Measurements from ENCODE around the gene MALRD1.

The MALRD1 gene

GRCh38 chr10:19570120-19570519 is 521.5 kb downstream of the MALRD1 start:
- no peak for TF ChIP-seq CTCF (IDR thresholded peaks at IDR 0.05; ENCODE audit: low read depth, low read length)
- H3K9me3 ChIP-seq (ENCODE audit: severe bottlenecking): no peaks in the 10 kb centered on the region
- no peaks in the 10 kb centered on the region for H3K27me3 ChIP-seq (ENCODE audit: insufficient read depth, low read depth, severe bottlenecking)
- no peak overlapping the region for H3K4me3 ChIP-seq (ENCODE audit: low read depth, low read length)
- DNase-seq: no peak
- no peaks in the 10 kb centered on the region for H3K36me3 ChIP-seq
- H3K27ac ChIP-seq: no peak overlapping the region

GRCh38 chr10:19570991-19571390 is 522.4 kb downstream of the MALRD1 start:
- H3K27ac ChIP-seq: no peak overlapping the region
- no peak for DNase-seq

GRCh38 chr10:19572056-19572455 is 523.5 kb downstream of the MALRD1 start:
- DNase-seq: no peak
- no peak overlapping the region for H3K4me3 ChIP-seq (ENCODE audit: low read depth, low read length)
- no peak overlapping the region for H3K27ac ChIP-seq
- no peaks in the 10 kb centered on the region for H3K27me3 ChIP-seq (ENCODE audit: insufficient read depth, low read depth, severe bottlenecking)
- no peaks in the 10 kb centered on the region for H3K36me3 ChIP-seq
- H3K9me3 ChIP-seq (ENCODE audit: severe bottlenecking): no peaks in the 10 kb centered on the region
- no peak for TF ChIP-seq CTCF (IDR thresholded peaks at IDR 0.05; ENCODE audit: low read depth, low read length)

More at GRCh38 chr10:19570991-19571390, 522.4 kb downstream of the MALRD1 start:
- Histone ChIP-seq H3K36me3 (no peaks in the 10 kb centered on the region), H3K27me3 (ENCODE audit: insufficient read depth, low read depth, severe bottlenecking) (no peaks in the 10 kb centered on the region), H3K4me3 (ENCODE audit: low read depth, low read length) (no peak overlapping the region), H3K9me3 (ENCODE audit: severe bottlenecking) (no peaks in the 10 kb centered on the region)
- no peak for TF ChIP-seq CTCF (IDR thresholded peaks at IDR 0.05; ENCODE audit: low read depth, low read length)

GRCh38 chr10:19576576-19576975 is 528.0 kb downstream of the MALRD1 start:
- peak; percentile 37 for DNase-seq
- H3K4me3 ChIP-seq (ENCODE audit: low read depth, low read length): no peak overlapping the region
- no peak for TF ChIP-seq CTCF (IDR thresholded peaks at IDR 0.05; ENCODE audit: low read depth, low read length)
- H3K9me3 ChIP-seq (ENCODE audit: severe bottlenecking): no peaks in the 10 kb centered on the region
- no peaks in the 10 kb centered on the region for H3K27me3 ChIP-seq (ENCODE audit: insufficient read depth, low read depth, severe bottlenecking)
- H3K27ac ChIP-seq: no peak overlapping the region
- H3K36me3 ChIP-seq: no peaks in the 10 kb centered on the region

- Histone ChIP-seq H3K4me3 (ENCODE audit: low read depth, low read length) (no peak overlapping the region), H3K27me3 (ENCODE audit: insufficient read depth, low read depth, severe bottlenecking) (no peaks in the 10 kb centered on the region), H3K9me3 (ENCODE audit: severe bottlenecking) (no peaks in the 10 kb centered on the region), H3K27ac (no peak overlapping the region), H3K36me3 (no peaks in the 10 kb centered on the region)
- no peak for DNase-seq
- no peak for TF ChIP-seq CTCF (IDR thresholded peaks at IDR 0.05; ENCODE audit: low read depth, low read length)
Measured at GRCh38 chr10:19577381-19577780, 528.8 kb downstream of the MALRD1 start.

- H3K27me3 ChIP-seq (ENCODE audit: insufficient read depth, low read depth, severe bottlenecking): no peaks in the 10 kb centered on the region
- no peaks in the 10 kb centered on the region for H3K9me3 ChIP-seq (ENCODE audit: severe bottlenecking)
- H3K4me3 ChIP-seq (ENCODE audit: low read depth, low read length): no peak overlapping the region
- no peak for TF ChIP-seq CTCF (IDR thresholded peaks at IDR 0.05; ENCODE audit: low read depth, low read length)
- H3K27ac ChIP-seq: no peak overlapping the region
- no peak for DNase-seq
- H3K36me3 ChIP-seq: no peaks in the 10 kb centered on the region
Measured at GRCh38 chr10:19577807-19578206, 529.2 kb downstream of the MALRD1 start.

Measured in WERI-Rb-1 (cell line).